Stimulated activated CD8-positive, alpha-beta memory T cell treated with anti-CD3 and anti-CD28 coated beads, Interleukin-7, amount 100 ng/mL, for 1 hour (primary cell): Measurements from ENCODE around the gene CLDN11.

Experiments used
- DNase-seq, 2 donors: peaks; one replicate each; pipeline ENCODE4 v3.0.0-alpha.2; 2020; ENCODE audit warnings: low read depth in 2 of 2

The CLDN11 gene

GRCh38 chr3:170470063-170471016 lies 51.7 kb downstream of the CLDN11 start:
- no peak for DNase-seq

DNA sequence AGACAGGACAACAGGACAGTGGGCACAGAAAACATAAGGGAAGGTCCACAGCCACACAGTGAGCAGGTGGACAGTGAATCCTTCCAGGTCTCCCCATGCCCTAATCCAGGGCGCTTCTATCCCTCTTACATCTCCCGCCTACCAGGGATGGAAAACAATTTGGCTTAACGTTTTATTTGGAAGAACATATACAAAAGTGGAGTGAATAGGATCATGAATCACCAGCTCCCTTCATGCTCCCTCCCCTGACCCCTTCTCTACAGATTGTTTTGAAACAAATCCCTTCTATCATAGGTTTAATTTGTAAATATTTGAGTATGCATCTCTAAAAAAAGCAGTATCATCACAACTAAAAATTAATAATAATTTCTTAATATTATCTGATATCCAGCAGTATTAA lies 52.5 kb downstream of the CLDN11 start:
- no peak for DNase-seq

DNA sequence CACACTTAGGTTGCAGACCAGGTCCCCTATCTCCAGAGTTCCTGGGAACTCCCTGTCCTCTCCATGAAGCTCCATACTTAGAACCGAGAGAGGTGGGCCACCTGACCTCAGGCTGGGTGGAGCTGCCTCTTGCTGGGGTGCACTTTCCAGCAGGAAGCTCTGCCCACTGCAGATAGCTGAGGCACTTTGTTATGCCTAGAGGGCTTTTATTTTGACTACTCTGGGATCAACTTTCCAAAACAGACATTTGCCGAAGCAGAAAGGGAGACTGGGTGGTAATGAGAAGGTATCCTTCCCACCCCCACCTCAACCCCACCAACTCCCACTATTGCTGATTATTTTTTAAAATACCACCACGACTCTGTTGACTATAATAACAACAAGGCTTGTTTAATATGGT lies 54.7 kb downstream of the CLDN11 start:
- no peak for DNase-seq

DNA sequence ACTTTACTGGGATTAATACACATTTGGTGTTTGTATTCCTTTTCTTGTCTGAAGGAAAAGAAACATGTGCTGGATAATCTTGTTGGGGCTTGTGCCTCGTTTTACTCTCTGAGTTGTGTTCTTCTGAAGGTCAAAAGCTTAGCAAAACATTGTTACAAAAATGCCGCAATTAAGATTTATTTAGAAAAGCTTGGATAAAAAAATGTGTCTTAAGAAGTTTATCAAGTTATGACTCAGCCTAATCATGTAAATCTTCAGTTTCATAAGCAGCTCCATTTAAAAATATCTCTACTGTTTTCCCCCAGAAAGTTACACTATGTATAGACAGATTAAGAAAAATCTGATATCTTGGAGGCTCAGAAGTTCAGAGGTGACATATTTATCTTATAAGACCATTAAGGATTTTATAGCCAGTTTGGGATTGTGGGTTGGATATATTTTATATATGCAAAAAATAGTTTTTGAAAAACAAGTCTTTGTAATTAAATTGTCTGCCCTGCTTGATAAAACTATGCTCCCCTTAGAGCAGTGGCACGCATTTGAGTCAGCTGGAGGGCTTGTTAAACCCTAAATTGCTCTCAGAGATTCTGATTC lies 56.5 kb downstream of the CLDN11 start:
- DNase-seq = no peak

DNA sequence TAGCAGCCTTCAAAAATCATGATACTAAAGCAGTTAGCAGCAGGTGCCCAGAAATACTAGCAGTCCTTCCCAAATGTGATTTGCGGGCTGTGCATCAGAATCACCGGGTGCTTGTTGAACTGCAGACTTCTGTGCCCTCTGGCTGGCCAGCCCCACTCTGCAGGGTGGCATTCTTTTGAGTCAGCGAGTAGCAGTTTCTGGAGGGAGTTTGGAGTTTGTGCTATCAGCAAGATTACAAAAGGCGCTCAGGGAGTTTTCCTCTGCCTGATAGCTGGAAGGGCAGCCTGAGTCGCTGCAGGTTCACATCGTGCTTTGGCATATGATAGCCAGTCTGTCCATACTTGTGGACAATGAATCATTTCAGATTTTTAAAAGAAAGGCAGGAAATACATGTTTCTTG lies 57.6 kb downstream of the CLDN11 start:
- no peak for DNase-seq

DNA sequence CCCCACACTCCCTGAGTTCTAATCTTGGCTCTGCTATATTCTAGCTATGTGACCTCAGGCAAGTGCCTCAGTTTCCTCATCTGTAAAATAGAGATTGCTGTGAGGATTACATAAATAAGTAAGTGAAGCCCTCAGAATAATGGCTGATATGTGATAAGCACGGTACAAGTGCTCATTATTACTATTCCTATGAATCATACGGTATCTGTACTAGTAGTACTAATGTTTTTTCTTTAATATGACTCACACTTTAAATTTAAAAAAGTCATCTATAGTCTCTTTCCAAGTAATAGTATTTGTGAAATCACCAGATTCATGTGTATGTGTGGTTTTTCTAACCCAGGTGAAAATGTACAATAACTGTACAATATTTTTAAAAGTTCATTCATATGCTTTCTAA lies 58.7 kb downstream of the CLDN11 start:
- DNase-seq = no peak

DNA sequence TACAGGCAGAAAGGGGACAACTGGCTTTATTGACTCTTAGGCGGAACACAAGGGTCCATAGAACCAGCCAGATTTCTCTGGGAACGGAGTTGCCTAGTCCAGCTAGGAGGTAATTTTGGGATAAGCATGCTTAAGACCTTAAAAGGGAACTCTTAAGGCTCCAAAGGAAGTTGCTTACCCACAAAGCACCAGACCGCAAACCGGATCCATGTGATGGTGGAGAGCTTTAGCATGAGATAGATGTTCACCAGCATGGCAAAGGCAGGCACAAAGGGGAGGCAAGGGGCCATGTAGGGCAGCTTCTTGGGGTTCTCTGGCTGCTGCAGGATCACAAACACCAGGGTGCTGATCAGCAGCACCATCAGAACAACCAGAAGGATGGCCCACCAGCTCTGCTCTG lies 61.4 kb downstream of the CLDN11 start:
- DNase-seq = no peak

DNA sequence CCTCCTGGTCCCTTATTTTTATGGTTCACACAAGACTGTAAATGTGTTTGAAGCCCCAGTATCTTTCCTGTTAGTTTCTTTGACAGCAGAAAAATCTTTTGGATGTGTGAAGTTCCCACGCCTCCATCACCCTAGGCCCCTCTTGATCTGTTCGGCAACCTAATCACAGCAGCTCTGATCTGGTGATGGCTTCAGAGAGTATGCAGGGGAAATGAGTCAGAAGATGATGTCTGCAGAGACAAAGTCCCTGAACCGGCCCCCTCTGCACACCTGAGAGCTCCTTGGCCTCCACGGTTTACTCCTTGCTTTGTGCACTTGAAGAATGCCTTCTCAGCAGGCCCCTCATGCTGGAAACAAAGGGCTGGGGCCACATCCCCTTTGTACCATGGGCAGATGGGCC lies 63.5 kb downstream of the CLDN11 start:
- no peak for DNase-seq

DNA sequence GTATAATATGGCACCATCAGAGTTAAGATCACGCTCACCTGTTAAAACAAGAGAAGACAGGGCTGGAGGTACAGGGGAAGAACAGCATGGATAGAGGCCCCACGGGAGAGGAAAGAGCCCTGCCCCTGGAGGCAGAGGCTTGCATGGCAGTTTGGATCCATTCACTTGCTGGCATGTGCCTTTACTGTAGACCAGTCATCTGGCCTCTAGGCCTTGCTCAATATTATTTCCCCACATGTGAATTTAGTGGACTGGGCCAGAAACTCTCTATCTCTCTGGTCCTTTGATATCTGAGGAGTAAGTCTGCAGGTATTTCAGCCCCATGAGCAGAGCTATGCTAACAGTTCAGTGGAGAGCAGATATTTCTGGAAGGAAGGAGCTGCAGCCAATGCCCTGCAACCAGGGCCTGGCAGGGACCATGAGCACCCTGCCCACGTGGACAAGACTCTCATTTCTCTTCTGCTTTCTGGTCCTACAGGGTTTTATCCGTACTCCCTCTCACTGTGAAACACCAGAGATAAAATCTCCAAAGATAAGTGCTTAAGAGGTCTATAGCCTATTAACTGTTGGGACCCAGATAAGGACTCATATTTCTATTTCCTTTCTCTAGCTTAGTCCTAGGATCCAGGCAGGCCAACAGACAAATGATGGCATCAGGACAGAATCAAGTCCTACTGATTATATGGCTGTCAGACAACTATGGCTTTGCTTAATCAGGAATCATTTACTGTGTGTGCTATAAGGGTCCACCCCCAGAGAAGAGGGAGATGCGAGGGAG lies 65.0 kb downstream of the CLDN11 start:
- no peak for DNase-seq
